Fibroblast of pulmonary artery (primary cell): Measurements from ENCODE around the gene EML6.

ENCODE experiments used
- DNase-seq: peaks from one replicate; pipeline ENCODE4 v3.0.0-alpha.2; 2010; ENCODE audit warnings: low read depth
- H3K4me3 ChIP-seq: replicated peaks from 2 replicates; pipeline ENCODE4 v1.5.1; 2011; ENCODE audit warnings: low read depth, mild to moderate bottlenecking, control low read depth, low read length, moderate library complexity
- TF ChIP-seq, protein P1 (sequence below): IDR thresholded peaks from 2 replicates; pipeline ENCODE4 v1.5.1; 2011; ENCODE audit warnings: mild to moderate bottlenecking, control low read depth, low read length, inconsistent platforms; ENCODE audit errors: missing control alignments

Gene EML6

DNA sequence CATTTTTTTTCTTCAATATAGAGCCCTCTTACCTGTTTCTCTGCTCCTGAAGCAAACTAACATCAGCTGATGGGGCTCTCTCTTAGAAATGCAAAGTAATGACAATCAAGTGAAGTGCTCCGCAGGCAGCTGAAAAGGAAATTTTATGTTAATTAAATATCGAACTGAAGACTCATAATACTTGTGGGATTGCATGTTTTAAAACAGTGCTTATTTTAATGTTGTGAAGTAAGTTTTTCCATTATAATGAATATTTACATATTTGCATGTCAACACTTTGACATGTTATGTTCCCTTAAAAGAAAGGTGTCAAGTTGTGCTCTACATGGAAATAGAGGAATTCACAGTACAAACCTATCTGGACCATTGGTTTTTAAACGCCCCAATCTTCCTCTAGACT, 97.1 kb downstream of the EML6 start:
- TF ChIP-seq, protein P1, sequence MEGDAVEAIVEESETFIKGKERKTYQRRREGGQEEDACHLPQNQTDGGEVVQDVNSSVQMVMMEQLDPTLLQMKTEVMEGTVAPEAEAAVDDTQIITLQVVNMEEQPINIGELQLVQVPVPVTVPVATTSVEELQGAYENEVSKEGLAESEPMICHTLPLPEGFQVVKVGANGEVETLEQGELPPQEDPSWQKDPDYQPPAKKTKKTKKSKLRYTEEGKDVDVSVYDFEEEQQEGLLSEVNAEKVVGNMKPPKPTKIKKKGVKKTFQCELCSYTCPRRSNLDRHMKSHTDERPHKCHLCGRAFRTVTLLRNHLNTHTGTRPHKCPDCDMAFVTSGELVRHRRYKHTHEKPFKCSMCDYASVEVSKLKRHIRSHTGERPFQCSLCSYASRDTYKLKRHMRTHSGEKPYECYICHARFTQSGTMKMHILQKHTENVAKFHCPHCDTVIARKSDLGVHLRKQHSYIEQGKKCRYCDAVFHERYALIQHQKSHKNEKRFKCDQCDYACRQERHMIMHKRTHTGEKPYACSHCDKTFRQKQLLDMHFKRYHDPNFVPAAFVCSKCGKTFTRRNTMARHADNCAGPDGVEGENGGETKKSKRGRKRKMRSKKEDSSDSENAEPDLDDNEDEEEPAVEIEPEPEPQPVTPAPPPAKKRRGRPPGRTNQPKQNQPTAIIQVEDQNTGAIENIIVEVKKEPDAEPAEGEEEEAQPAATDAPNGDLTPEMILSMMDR = no peak
- no peak for DNase-seq
- H3K4me3 ChIP-seq = no peak overlapping the region

GRCh38 chr2:54824567-54824966, 101.1 kb downstream of the EML6 start:
- TF ChIP-seq, protein P1 = no peak
- DNase-seq = no peak
- H3K4me3 ChIP-seq = no peak overlapping the region

DNA sequence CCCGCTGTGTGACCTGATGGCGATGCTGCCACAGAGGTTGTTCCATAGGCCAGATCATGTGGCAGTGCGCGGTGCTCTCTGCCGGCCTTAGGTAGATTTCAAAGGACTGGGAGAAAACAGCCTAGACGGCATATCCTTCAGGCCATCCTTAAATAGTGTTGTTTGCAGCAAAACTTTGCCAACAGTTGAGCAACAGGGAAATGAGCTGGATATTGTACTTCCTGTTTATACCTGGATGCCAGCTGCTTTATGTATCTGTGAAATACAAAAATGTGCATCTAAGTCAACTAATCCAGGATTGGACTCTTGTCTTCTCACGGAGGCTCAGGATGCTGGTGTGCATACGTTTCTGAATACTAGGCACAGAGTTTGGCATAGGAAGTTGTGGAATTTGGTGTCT, 107.1 kb downstream of the EML6 start:
- DNase-seq = peak; percentile 67
- TF ChIP-seq, protein P1 = no peak
- H3K4me3 ChIP-seq = no peak overlapping the region

GRCh38 chr2:54831480-54831879, 108.0 kb downstream of the EML6 start:
- TF ChIP-seq, protein P1 = no peak
- H3K4me3 ChIP-seq = no peak overlapping the region
- no peak for DNase-seq

DNA sequence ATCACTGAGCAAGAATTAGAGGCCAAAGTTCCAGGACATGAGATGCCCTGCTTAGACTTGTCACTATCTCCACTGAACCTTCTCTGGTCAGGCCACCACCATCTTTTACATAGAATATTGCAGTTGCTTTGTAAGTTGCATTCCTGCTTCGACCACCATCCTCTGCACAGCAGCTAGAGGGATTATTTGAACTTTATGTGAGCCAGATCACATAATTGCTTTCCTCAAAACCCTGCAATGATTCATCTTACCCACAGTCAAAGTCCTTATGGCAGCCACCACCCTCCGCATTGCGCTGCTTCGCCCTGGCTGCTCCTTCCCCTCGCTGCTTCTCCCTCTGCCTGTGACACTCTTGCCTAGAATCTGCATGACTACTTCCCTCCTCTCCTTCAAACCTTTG, 111.3 kb downstream of the EML6 start:
- DNase-seq = no peak
- TF ChIP-seq, protein P1 = no peak
- no peak overlapping the region for H3K4me3 ChIP-seq

DNA sequence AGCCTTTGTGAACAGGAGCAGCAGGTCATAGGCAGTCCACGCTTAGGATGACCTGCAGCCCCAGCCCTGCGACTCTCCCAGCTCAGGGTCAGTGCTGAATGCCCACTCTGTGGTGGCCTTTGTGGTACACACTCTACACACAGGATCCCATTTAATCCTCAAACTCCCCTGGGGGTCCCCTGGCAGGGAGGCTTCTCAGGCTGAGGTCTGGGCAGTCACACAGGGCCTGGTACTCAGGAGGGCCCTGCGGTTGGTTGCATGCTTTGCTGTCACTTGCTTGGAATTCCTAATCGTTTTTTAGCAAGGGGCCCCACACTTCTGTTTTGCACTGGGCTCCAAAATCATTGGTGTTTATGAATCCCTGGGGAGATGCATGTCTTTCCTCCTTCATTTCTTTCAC, 113.0 kb downstream of the EML6 start:
- TF ChIP-seq, protein P1 = no peak
- DNase-seq = no peak
- H3K4me3 ChIP-seq = no peak overlapping the region

GRCh38 chr2:54838585-54839035, 115.1 kb downstream of the EML6 start:
- TF ChIP-seq, protein P1 = peak; percentile 95

More at GRCh38 chr2:54838585-54839035, 115.1 kb downstream of the EML6 start:
- DNase-seq = peak; percentile 85
- no peak overlapping the region for H3K4me3 ChIP-seq
